Fibroblast of mammary gland (primary cell): Measurements from ENCODE around the gene CALB2.

Source experiments
- DNase-seq: peaks from one replicate; pipeline ENCODE4 v3.0.0-alpha.2; 2010; ENCODE audit warnings: low read depth
- H3K4me3 ChIP-seq: 2 replicates; pipeline ENCODE4 v1.5.1; 2011; ENCODE audit warnings: low read depth, mild to moderate bottlenecking, low read length, moderate library complexity; ENCODE audit not compliant: control insufficient read depth
- CTCF ChIP-seq: conservative IDR thresholded peaks from 2 replicates; pipeline ENCODE4 v1.5.1; 2011; ENCODE audit warnings: low read depth, low read length, inconsistent platforms; ENCODE audit not compliant: control insufficient read depth, insufficient read depth

The CALB2 gene

GRCh38 chr16:71414038-71414437 is 55.5 kb downstream of the CALB2 start:
- no peak for DNase-seq
- no peak overlapping the region for H3K4me3 ChIP-seq
- TF ChIP-seq CTCF = no peak

GRCh38 chr16:71421911-71422310 is 63.4 kb downstream of the CALB2 start:
- H3K4me3 ChIP-seq = no peak overlapping the region
- TF ChIP-seq CTCF = peak; percentile 49
- DNase-seq = peak; percentile 30

GRCh38 chr16:71423016-71423415 is 64.5 kb downstream of the CALB2 start:
- no peak for TF ChIP-seq CTCF
- no peak overlapping the region for H3K4me3 ChIP-seq
- DNase-seq = no peak

GRCh38 chr16:71423865-71424264 is 65.3 kb downstream of the CALB2 start:
- no peak overlapping the region for H3K4me3 ChIP-seq
- no peak for TF ChIP-seq CTCF
- no peak for DNase-seq

- no peak for TF ChIP-seq CTCF
- H3K4me3 ChIP-seq = no peak overlapping the region
- DNase-seq = no peak
These were observed 66.1 kb downstream of the CALB2 start for GRCh38 chr16:71424626-71425025.

GRCh38 chr16:71425746-71426068 is 67.2 kb downstream of the CALB2 start:
- no peak for TF ChIP-seq CTCF
- H3K4me3 ChIP-seq = peak overlapping the region; percentile 59
- no peak for DNase-seq
